ENCODE data around the gene CAMKMT.

Gene CAMKMT

GRCh38 chr2:44649381-44649780 is 287.6 kb downstream of the CAMKMT start:
- DNase-seq (ENCODE audit: low read depth in 2 of 2) = no peak

GRCh38 chr2:44650796-44651195 is 289.0 kb downstream of the CAMKMT start:
- DNase-seq (ENCODE audit: low read depth in 2 of 2) = no peak

- DNase-seq (ENCODE audit: low read depth in 2 of 2) = no peak
Observed at GRCh38 chr2:44651974-44652373, 290.2 kb downstream of the CAMKMT start.

GRCh38 chr2:44652701-44653100 is 291.0 kb downstream of the CAMKMT start:
- DNase-seq (ENCODE audit: low read depth in 2 of 2) = no peak

GRCh38 chr2:44655401-44655864 is 293.7 kb downstream of the CAMKMT start:
- DNase-seq (ENCODE audit: low read depth in 2 of 2) = no peak

GRCh38 chr2:44656460-44656859 is 294.7 kb downstream of the CAMKMT start:
- no peak for DNase-seq (ENCODE audit: low read depth in 2 of 2)

- DNase-seq (ENCODE audit: low read depth in 2 of 2) = no peak
Observed at GRCh38 chr2:44663471-44664073, 301.8 kb downstream of the CAMKMT start.

- no peak for DNase-seq (ENCODE audit: low read depth in 2 of 2)
Observed at GRCh38 chr2:44668336-44668735, 306.6 kb downstream of the CAMKMT start.

- DNase-seq (ENCODE audit: low read depth in 2 of 2) = no peak
Observed at GRCh38 chr2:44671276-44671675, 309.5 kb downstream of the CAMKMT start.

- no peak for DNase-seq (ENCODE audit: low read depth in 2 of 2)
Observed at GRCh38 chr2:44671916-44672315, 310.2 kb downstream of the CAMKMT start.

GRCh38 chr2:44672431-44672830 is 310.7 kb downstream of the CAMKMT start:
- DNase-seq (ENCODE audit: low read depth in 2 of 2) = no peak

GRCh38 chr2:44674473-44675284 is 312.9 kb downstream of the CAMKMT start:
- no peak for DNase-seq (ENCODE audit: low read depth in 2 of 2)

- no peak for DNase-seq (ENCODE audit: low read depth in 2 of 2)
Observed at GRCh38 chr2:44676379-44676778, 314.6 kb downstream of the CAMKMT start.

- DNase-seq (ENCODE audit: low read depth in 2 of 2) = no peak
Observed at GRCh38 chr2:44679584-44679983, 317.8 kb downstream of the CAMKMT start.

- no peak for DNase-seq (ENCODE audit: low read depth in 2 of 2)
Observed at GRCh38 chr2:44679990-44680389, 318.2 kb downstream of the CAMKMT start.

- DNase-seq (ENCODE audit: low read depth in 2 of 2) = no peak
Observed at GRCh38 chr2:44680424-44680971, 318.8 kb downstream of the CAMKMT start.

GRCh38 chr2:44680983-44681531 is 319.3 kb downstream of the CAMKMT start:
- DNase-seq (ENCODE audit: low read depth in 2 of 2) = no peak

- no peak for DNase-seq (ENCODE audit: low read depth in 2 of 2)
Observed at GRCh38 chr2:44682459-44682858, 320.7 kb downstream of the CAMKMT start.

GRCh38 chr2:44684559-44684958 is 322.8 kb downstream of the CAMKMT start:
- no peak for DNase-seq (ENCODE audit: low read depth in 2 of 2)

- no peak for DNase-seq (ENCODE audit: low read depth in 2 of 2)
Observed at GRCh38 chr2:44686561-44686960, 324.8 kb downstream of the CAMKMT start.

- no peak for DNase-seq (ENCODE audit: low read depth in 2 of 2)
Observed at GRCh38 chr2:44687686-44688455, 326.1 kb downstream of the CAMKMT start.

Measured in stimulated activated CD4-positive, alpha-beta T cell treated with anti-CD3 and anti-CD28 coated beads, Interleukin-1b, Interleukin-23, amount 100 ng/mL, for 1 hour (primary cell).